B cell (primary cell): ENCODE results near the gene TRH. TPM values are rescaled to one million over a fixed set of nuclear protein-coding genes. Genes with fewer than 3 reads are reported as not detected.

Experiments used
- ATAC-seq: fragments of 200-7000 bp; cut with Tn5 transposase; one replicate; pipeline ENCODE4 v1.10.0; 2021; ENCODE audit warnings: low read depth, mild to moderate bottlenecking, moderate number of reproducible peaks, moderate library complexity
- CTCF ChIA-PET: fragments of 350-600 bp; sonication (Branson Sonifier 250); formaldehyde crosslinking; loops from one replicate; lab custom pipeline; 2021; ENCODE audit warnings: antibody characterized with exemption, inconsistent platforms; lab: Charles Lee
- POLR2A ChIA-PET: fragments of 350-600 bp; sonication (Branson Sonifier 250); formaldehyde crosslinking; loops from one replicate; lab custom pipeline; 2021; ENCODE audit warnings: antibody characterized with exemption; lab: Charles Lee
- DNase-seq: peaks from one replicate; pipeline ENCODE4 v3.0.0; 2013
- H2AFZ ChIP-seq: 2 replicates; pipeline ENCODE4 v1.6.1; 2012; ENCODE audit warnings: mild to moderate bottlenecking, low read depth, low read length; ENCODE audit not compliant: insufficient read depth, poor library complexity, severe bottlenecking
- H3K27ac ChIP-seq, 2 donors: 1 replicate in 1 of 2; 2 replicates in 1 of 2; pipeline ENCODE4 v1.5.1; 2012 to 2013; ENCODE audit warnings: low read length in 2 of 2, mild to moderate bottlenecking in 2 of 2, moderate library complexity in 1 of 2
- H3K27me3 ChIP-seq, 4 experiments: fragments of 200-600 bp in 1 of 4; sonication (generic) in 1 of 4; replicated peaks in 1 of 4; 1 replicate in 2 of 4; 2 replicates in 2 of 4; pipeline versions ENCODE4 v1.6.1 to v1.7.0; 2013 to 2016; ENCODE audit warnings: low read length in 3 of 4, mild to moderate bottlenecking in 2 of 4, mixed read lengths in 1 of 4, moderate library complexity in 1 of 4; ENCODE audit not compliant: insufficient read depth in 4 of 4, control insufficient read depth in 3 of 4; ENCODE audit errors: control extremely low read depth in 1 of 4
- H3K36me3 ChIP-seq, 2 experiments: replicated peaks in 1 of 2; 1 replicate in 1 of 2; 2 replicates in 1 of 2; pipeline versions ENCODE4 v1.6.1 to v1.7.1; 2013; ENCODE audit warnings: low read length in 1 of 2; ENCODE audit not compliant: insufficient read depth in 2 of 2, control insufficient read depth in 1 of 2; ENCODE audit errors: control extremely low read depth in 1 of 2, extremely low read depth in 1 of 2
- H3K4me1 ChIP-seq, 2 donors: fragments of 200-600 bp in 1 of 2; sonication (generic) in 1 of 2; 1 replicate in 1 of 2; 2 replicates in 1 of 2; pipeline versions ENCODE4 v1.5.1 to v1.6.1; 2013 to 2017; ENCODE audit warnings: low read length in 2 of 2; ENCODE audit not compliant: control insufficient read depth in 2 of 2, insufficient read depth in 2 of 2
- H3K4me2 ChIP-seq: replicated peaks from 2 replicates; pipeline ENCODE3; 2012; ENCODE audit warnings: mild to moderate bottlenecking, low read depth, low read length; ENCODE audit not compliant: poor library complexity, severe bottlenecking
- H3K4me3 ChIP-seq, 5 experiments: fragments of 200-600 bp in 1 of 5; sonication (generic) in 1 of 5; 1 replicate in 3 of 5; 2 replicates in 2 of 5; pipeline versions ENCODE4 v1.5.1 to v1.7.0; 2011 to 2016; ENCODE audit warnings: low read length in 4 of 5, mild to moderate bottlenecking in 4 of 5, low read depth in 2 of 5, control low read depth in 1 of 5, moderate library complexity in 1 of 5; ENCODE audit not compliant: insufficient read depth in 1 of 5; ENCODE audit errors: control extremely low read depth in 1 of 5, extremely low read depth in 1 of 5
- H3K79me2 ChIP-seq: fragments of 200-600 bp; sonication (generic); one replicate; pipeline ENCODE4 v1.6.0; 2016; ENCODE audit warnings: low read length; ENCODE audit not compliant: control insufficient read depth, insufficient read depth
- H3K9ac ChIP-seq: fragments of 200-600 bp; sonication (generic); 2 replicates; pipeline ENCODE4 v1.6.1; 2017; ENCODE audit warnings: mild to moderate bottlenecking, low read length, moderate library complexity
- H3K9me3 ChIP-seq, 3 donors: one replicate each; pipeline versions ENCODE4 v1.6.1 to v1.7.1; 2013; ENCODE audit warnings: low read length in 2 of 3; ENCODE audit not compliant: control insufficient read depth in 2 of 3, insufficient read depth in 1 of 3; ENCODE audit errors: control extremely low read depth in 1 of 3
- H4K20me1 ChIP-seq: 2 replicates; pipeline ENCODE4 v1.6.0; 2012; ENCODE audit warnings: mild to moderate bottlenecking, low read length; ENCODE audit not compliant: insufficient read depth, control insufficient read depth, poor library complexity, severe bottlenecking
- H3K27ac Mint-ChIP-seq: one replicate; pipeline ENCODE4 v1.8.0; 2021; ENCODE audit warnings: mixed read lengths
- H3K27me3 Mint-ChIP-seq: one replicate; pipeline ENCODE4 v1.8.0; 2021; ENCODE audit warnings: mixed read lengths
- H3K4me1 Mint-ChIP-seq: one replicate; pipeline ENCODE4 v1.8.0; 2021; ENCODE audit warnings: mixed read lengths
- H3K4me3 Mint-ChIP-seq: one replicate; pipeline ENCODE4 v1.8.0; 2021; ENCODE audit warnings: mixed read lengths
- H3K9me3 Mint-ChIP-seq: one replicate; pipeline ENCODE4 v1.8.0; 2022; ENCODE audit warnings: mixed read lengths; ENCODE audit not compliant: insufficient read depth
- EZH2 ChIP-seq: IDR thresholded peaks from 2 replicates; pipeline ENCODE4 v1.6.1; 2012; ENCODE audit warnings: borderline replicate concordance, low read depth, mild to moderate bottlenecking, moderate library complexity, low read length; ENCODE audit not compliant: insufficient read depth, poor library complexity, severe bottlenecking
- WGBS: methylation state at CpG from one replicate; pipeline ENCODE4 v1.1.5; 2013; ENCODE audit warnings: missing lambda C conversion rate; ENCODE audit not compliant: insufficient coverage; 5-methylcytosine and 5-hydroxymethylcytosine counted together
- intact Hi-C: fragments of 100-400 bp; cut with micrococcal nuclease; formaldehyde crosslinking; loops from one replicate; pipeline ENCODE4 v1.10.0; 2022
- polyA plus RNA-seq: library from polyadenylated mRNA; depleted of rRNA; stranded (reverse); fragments of >200 nt; gene quantifications from 2 replicates; pipeline ENCODE4 v1.2.3, GENCODE V29; 2012
- total RNA-seq, 2 donors: library from RNA; stranded (reverse); fragments of 120-200 nt in 1 of 2; gene quantifications; 1 replicate in 1 of 2; 2 replicates in 1 of 2; pipeline versions ENCODE4 v1.2.3 to v1.2.4, GENCODE V29; 2013 to 2022
- TF ChIP-seq, protein P1 (sequence below): fragments of 200-600 bp; IDR thresholded peaks from one replicate; pipeline ENCODE4 v1.8.0; 2022; ENCODE audit warnings: antibody characterized with exemption, mild to moderate bottlenecking

TRH gene
- total and polyA plus RNA-seq, 2 donors (not counting 1 experiment from before 2014, with no cell fraction given), result not detected

DNA sequence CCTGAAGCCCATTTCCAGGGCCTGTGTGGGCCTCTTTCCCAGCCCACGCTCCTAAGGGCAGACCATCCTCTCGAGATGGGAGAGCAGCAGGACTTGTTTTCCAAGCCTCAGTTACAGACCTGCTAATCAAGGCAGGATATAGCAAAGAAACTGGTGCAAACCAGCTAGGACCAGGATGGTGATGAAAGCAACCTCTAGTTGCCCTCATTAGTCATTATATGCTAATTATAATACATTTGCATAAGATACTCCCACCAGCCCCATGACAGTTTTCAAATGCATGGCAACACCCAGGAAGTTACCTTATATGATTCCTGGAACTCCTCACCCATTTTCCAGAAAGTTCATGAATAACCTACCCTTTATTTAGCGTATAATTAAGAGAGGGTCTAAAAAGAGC, 34.4 kb upstream of the TRH start:
- H3K27ac Mint-ChIP-seq, result no peak overlapping the region
- 66% methylated on average over 3 of the region's 3 CpGs for WGBS
- H3K9me3 ChIP-seq, result peaks cover 0 to 3% (median 0%) of the 10 kb centered on the region in 3 donors
- H3K27ac ChIP-seq, result no peak overlapping the region
- no peaks in the 10 kb centered on the region for H4K20me1 ChIP-seq
- H3K27me3 ChIP-seq, result no peaks in the 10 kb centered on the region
- no peak overlapping the region for H3K4me3 Mint-ChIP-seq
- ChIA-PET CTCF (interaction anchor here (0.9 to 1.8 kb wide), 3 partner anchors 10 to 64 kb away, joined by 3 to 7 read pairs (median 4); no protein-coding TSS in a partner anchor), POLR2A (interaction anchor here (0.5 kb wide), 1 partner anchor 176 kb away, joined by 8 read pairs; no protein-coding TSS in a partner anchor)
- H3K4me1 Mint-ChIP-seq, result peaks cover 8% of the 10 kb centered on the region
- peaks cover 12% of the 10 kb centered on the region for H3K27me3 Mint-ChIP-seq
- no peak overlapping the region for H3K4me3 ChIP-seq
- ATAC-seq (no peak), DNase-seq (no peak)
- H3K9me3 Mint-ChIP-seq, result no peaks in the 10 kb centered on the region
- H3K4me2 ChIP-seq, result no peak overlapping the region
- intact Hi-C loops, result no loop called here
- H3K36me3 ChIP-seq, result no peaks in the 10 kb centered on the region
- H3K9ac ChIP-seq, result no peak overlapping the region
- TF ChIP-seq, protein P1, sequence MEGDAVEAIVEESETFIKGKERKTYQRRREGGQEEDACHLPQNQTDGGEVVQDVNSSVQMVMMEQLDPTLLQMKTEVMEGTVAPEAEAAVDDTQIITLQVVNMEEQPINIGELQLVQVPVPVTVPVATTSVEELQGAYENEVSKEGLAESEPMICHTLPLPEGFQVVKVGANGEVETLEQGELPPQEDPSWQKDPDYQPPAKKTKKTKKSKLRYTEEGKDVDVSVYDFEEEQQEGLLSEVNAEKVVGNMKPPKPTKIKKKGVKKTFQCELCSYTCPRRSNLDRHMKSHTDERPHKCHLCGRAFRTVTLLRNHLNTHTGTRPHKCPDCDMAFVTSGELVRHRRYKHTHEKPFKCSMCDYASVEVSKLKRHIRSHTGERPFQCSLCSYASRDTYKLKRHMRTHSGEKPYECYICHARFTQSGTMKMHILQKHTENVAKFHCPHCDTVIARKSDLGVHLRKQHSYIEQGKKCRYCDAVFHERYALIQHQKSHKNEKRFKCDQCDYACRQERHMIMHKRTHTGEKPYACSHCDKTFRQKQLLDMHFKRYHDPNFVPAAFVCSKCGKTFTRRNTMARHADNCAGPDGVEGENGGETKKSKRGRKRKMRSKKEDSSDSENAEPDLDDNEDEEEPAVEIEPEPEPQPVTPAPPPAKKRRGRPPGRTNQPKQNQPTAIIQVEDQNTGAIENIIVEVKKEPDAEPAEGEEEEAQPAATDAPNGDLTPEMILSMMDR, result no peak
- no peak for TF ChIP-seq EZH2
- H2AFZ ChIP-seq, result no peak overlapping the region
- no peaks in the 10 kb centered on the region for H3K79me2 ChIP-seq
- no peaks in the 10 kb centered on the region for H3K4me1 ChIP-seq

DNA sequence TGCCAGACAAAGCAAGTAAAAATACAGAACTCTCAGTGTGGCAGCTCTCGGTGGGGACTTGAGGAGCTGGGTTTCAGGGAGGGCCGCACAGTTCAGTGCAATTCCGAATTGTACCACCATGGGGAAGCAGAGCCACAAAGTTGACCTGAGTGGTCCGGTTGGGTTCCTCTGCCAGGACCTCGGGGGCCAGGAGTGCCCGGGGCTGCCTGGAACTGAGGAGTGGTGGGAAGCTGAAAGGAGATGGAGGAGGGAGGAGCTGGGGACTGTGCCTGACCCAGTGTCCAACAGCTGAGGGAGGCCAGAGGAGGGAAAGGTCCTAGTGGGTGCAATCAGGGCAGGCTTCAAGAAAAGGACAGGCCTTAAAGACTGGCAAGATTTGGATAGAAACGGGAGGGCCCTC, 32.2 kb upstream of the TRH start:
- TF ChIP-seq EZH2, result no peak
- TF ChIP-seq, protein P1, result peak; percentile 60
- peak; percentile 61 for DNase-seq
- no peak overlapping the region for H2AFZ ChIP-seq
- Mint-ChIP-seq H3K27me3 (peaks cover 16% of the 10 kb centered on the region), H3K4me3 (no peak overlapping the region), H3K4me1 (no peaks in the 10 kb centered on the region), H3K9me3 (no peaks in the 10 kb centered on the region), H3K27ac (no peak overlapping the region)
- H3K4me2 ChIP-seq, result no peak overlapping the region
- no peak overlapping the region for H3K4me3 ChIP-seq
- peaks cover 2 to 3% (median 2%) of the 10 kb centered on the region in 3 donors for H3K9me3 ChIP-seq
- no peaks in the 10 kb centered on the region for H3K27me3 ChIP-seq
- POLR2A ChIA-PET, result no interaction called here
- H3K9ac ChIP-seq, result no peak overlapping the region
- CTCF ChIA-PET, result interaction anchor here (0.8 to 2.6 kb wide), 11 partner anchors 9 to 293 kb away, joined by 3 to 17 read pairs (median 4); partner anchors contain the start of gene TRH
- no peaks in the 10 kb centered on the region for H3K36me3 ChIP-seq
- H3K79me2 ChIP-seq, result no peaks in the 10 kb centered on the region
- H3K4me1 ChIP-seq, result no peaks in the 10 kb centered on the region
- peak; percentile 66 for ATAC-seq
- no peaks in the 10 kb centered on the region for H4K20me1 ChIP-seq
- intact Hi-C loops, result loop anchor here (2.0 kb wide), 2 partner anchors 61 to 165 kb away; no protein-coding TSS in a partner anchor
- H3K27ac ChIP-seq, result no peak overlapping the region
- WGBS, result 20% methylated on average over 7 of the region's 7 CpGs
